OCI-LY3 (cell line): ENCODE data around the gene IL18R1.

ENCODE experiments used
- EZH2phosphoT487 ChIP-seq: fragments of 200-600 bp; shearing (Covaris generic); IDR thresholded peaks from 2 replicates; pipeline ENCODE4 v1.6.1; 2018; ENCODE audit warnings: antibody characterized with exemption, mixed run types, low read depth
- TF ChIP-seq, protein P1 (sequence below): fragments of 200-600, 300-600 bp; sonication (generic); IDR thresholded peaks from 2 replicates; pipeline ENCODE4 v1.5.1; 2014; ENCODE audit warnings: antibody characterized with exemption, low read length, low read depth

DNA sequence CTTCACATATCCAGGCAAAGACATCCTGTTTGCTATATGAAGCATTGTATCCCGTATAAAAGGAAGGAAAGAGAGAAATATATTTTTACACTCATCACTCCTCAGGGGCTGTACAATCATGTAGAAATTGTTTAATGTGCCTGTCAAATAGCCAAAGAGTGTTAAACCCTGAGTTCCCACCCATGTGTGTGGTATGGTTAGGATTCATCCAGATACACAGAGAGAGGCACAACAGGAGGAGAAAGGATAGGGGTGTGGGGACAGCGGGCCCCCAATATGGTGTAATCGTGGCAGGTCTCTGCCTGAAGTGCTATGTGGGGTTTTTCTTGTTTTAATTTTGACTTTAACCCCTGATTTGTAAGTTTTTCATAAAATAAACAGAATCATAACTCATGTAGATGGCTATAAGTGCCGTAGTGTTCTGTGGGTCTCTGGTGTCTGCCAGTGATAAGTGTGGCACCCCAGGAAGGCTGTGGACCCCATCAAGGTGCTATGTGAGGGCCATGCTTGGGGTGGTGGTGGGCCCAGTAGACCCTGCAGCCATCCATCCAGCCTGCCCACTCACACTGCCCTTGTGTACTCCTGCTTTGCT, 10.2 kb upstream of the IL18R1 start:
- no peak for TF ChIP-seq EZH2phosphoT487
- TF ChIP-seq, protein P1, sequence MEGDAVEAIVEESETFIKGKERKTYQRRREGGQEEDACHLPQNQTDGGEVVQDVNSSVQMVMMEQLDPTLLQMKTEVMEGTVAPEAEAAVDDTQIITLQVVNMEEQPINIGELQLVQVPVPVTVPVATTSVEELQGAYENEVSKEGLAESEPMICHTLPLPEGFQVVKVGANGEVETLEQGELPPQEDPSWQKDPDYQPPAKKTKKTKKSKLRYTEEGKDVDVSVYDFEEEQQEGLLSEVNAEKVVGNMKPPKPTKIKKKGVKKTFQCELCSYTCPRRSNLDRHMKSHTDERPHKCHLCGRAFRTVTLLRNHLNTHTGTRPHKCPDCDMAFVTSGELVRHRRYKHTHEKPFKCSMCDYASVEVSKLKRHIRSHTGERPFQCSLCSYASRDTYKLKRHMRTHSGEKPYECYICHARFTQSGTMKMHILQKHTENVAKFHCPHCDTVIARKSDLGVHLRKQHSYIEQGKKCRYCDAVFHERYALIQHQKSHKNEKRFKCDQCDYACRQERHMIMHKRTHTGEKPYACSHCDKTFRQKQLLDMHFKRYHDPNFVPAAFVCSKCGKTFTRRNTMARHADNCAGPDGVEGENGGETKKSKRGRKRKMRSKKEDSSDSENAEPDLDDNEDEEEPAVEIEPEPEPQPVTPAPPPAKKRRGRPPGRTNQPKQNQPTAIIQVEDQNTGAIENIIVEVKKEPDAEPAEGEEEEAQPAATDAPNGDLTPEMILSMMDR, result no peak
